Hepatocyte (in vitro differentiated cells): ENCODE results near the gene MTA1.

Experiments
- CTCF ChIP-seq: fragments of 200-600 bp; sonication (generic); IDR thresholded peaks from 2 replicates; pipeline ENCODE4 v1.5.1; 2016; ENCODE audit warnings: antibody characterized with exemption, mild to moderate bottlenecking; ENCODE audit not compliant: poor library complexity
- EZH2 ChIP-seq: fragments of 200-600 bp; sonication (generic); IDR thresholded peaks from 2 replicates; pipeline ENCODE4 v1.6.1; 2016; ENCODE audit warnings: antibody characterized with exemption, mild to moderate bottlenecking, borderline replicate concordance

- TF ChIP-seq CTCF (no peak), EZH2 (no peak)
These were observed 27.3 kb downstream of the MTA1 start for GRCh38 chr14:105446971-105447370.
